ENCODE data around the gene JAKMIP2. TPM values are rescaled to one million over a fixed set of nuclear protein-coding genes. Genes with fewer than 3 reads are reported as not detected.

The JAKMIP2 gene
- total RNA-seq, 1 donor from 2014 or later: not detected

DNA sequence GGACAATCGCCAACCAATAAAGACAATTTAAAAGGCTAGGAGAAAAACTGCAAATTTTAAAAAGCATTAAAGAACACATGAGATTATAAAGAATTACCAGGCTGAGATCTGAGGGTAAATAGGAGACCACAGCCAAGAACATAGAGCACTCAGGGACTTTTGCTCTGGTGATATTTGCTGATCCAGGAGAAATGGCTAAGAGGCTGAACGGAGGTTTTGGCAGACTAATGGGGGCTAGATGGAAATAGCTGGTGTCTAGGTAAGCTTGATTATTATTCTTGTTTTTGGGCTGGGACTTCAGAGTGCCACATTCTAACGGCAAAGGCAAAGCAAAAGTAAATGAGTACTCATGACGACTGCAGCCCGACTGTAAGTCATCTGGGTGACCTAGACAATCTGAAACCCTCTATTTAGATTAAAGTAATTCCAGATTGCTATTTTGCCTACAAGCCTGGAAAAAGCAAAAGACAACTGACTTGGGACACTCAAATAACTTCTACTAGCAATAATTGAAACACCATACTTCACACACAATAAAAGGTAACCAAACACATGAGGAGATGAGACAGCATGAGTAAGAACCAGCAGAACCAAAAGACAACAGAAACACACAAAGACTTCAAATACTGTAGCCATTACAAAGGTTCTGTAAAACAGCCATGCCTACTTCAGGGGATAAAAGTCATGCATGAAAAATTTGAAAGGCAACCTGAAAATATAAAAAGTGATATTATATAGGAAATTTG lies 68.8 kb downstream of the JAKMIP2 start:
- DNase-seq (ENCODE audit: low read depth): no peak
- no peaks in the 10 kb centered on the region for H3K27me3 ChIP-seq (ENCODE audit: control insufficient read depth, insufficient read depth, low read length)
- FAIRE-seq: no peak
- TF ChIP-seq, protein P1, sequence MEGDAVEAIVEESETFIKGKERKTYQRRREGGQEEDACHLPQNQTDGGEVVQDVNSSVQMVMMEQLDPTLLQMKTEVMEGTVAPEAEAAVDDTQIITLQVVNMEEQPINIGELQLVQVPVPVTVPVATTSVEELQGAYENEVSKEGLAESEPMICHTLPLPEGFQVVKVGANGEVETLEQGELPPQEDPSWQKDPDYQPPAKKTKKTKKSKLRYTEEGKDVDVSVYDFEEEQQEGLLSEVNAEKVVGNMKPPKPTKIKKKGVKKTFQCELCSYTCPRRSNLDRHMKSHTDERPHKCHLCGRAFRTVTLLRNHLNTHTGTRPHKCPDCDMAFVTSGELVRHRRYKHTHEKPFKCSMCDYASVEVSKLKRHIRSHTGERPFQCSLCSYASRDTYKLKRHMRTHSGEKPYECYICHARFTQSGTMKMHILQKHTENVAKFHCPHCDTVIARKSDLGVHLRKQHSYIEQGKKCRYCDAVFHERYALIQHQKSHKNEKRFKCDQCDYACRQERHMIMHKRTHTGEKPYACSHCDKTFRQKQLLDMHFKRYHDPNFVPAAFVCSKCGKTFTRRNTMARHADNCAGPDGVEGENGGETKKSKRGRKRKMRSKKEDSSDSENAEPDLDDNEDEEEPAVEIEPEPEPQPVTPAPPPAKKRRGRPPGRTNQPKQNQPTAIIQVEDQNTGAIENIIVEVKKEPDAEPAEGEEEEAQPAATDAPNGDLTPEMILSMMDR (IDR thresholded peaks at IDR 0.05; ENCODE audit: insufficient read depth, low read length, severe bottlenecking): no peak
- H3K4me3 ChIP-seq (ENCODE audit: low read depth, low read length): no peak overlapping the region
- H3K36me3 ChIP-seq (ENCODE audit: control insufficient read depth, insufficient read depth, low read length): no peaks in the 10 kb centered on the region

DNA sequence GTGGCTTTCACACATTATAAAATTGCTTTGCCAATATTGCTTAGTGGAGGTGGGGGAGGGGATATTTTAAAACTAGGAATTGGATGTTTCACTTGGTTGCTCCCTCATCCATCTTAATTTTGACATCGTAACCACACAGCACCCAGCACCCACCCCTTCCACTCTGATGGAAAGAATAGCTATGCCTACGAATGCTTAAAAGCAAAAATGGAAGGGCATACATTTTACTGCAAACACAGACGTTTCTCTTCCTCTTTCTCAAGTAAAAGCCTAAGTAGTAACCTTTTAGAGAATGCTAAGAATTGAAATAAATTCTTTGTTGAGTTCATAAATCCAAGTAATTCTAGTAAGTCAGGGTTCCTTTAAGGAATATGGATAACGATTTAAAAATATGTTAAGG lies 69.9 kb downstream of the JAKMIP2 start:
- Histone ChIP-seq H3K27me3 (ENCODE audit: control insufficient read depth, insufficient read depth, low read length) (no peaks in the 10 kb centered on the region), H3K4me3 (ENCODE audit: low read depth, low read length) (no peak overlapping the region), H3K36me3 (ENCODE audit: control insufficient read depth, insufficient read depth, low read length) (no peaks in the 10 kb centered on the region)
- no peak for FAIRE-seq
- DNase-seq (ENCODE audit: low read depth): no peak
- TF ChIP-seq, protein P1 (IDR thresholded peaks at IDR 0.05; ENCODE audit: insufficient read depth, low read length, severe bottlenecking): no peak

DNA sequence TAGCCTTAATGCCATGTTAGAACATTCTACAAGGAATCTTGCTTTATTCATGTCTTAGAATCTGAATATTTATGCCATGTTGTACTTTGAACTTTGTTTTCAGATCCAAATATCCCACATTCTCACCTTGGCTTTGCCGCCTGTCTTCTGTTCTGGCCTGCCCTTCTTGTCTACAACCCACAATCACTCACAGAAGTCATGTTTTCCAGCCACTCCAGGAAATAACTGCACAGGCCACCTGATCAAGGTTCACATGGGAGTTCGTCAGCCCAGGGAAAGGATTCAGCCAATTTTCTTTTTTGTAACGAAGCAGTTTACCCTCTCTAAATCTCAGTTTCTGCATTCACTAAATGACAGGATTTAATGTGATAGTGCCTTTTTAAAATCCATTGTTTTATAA lies 70.5 kb downstream of the JAKMIP2 start:
- Histone ChIP-seq H3K36me3 (ENCODE audit: control insufficient read depth, insufficient read depth, low read length) (no peaks in the 10 kb centered on the region), H3K27me3 (ENCODE audit: control insufficient read depth, insufficient read depth, low read length) (no peaks in the 10 kb centered on the region), H3K4me3 (ENCODE audit: low read depth, low read length) (no peak overlapping the region)
- no peak for FAIRE-seq
- TF ChIP-seq, protein P1 (IDR thresholded peaks at IDR 0.05; ENCODE audit: insufficient read depth, low read length, severe bottlenecking): no peak
- no peak for DNase-seq (ENCODE audit: low read depth)

DNA sequence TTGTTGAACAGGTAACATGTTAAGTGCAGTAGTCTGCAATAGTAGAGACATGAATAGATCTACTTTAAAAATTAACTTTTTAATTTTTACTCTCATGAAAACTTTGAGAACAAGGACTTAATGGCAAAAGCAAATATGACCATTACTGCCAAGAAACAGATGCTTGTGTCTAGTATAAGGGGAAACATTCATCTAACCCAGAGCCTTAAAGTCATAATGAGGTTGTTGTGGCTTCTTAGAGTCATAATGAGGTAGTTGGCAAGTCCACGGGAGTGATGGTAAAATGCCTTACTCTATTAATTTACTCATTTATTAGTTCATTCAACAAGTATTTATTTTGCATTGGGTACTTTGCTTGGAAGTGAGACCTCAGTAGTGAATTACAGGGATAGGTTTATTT lies 71.5 kb downstream of the JAKMIP2 start:
- FAIRE-seq: no peak
- Histone ChIP-seq H3K36me3 (ENCODE audit: control insufficient read depth, insufficient read depth, low read length) (no peaks in the 10 kb centered on the region), H3K4me3 (ENCODE audit: low read depth, low read length) (no peak overlapping the region), H3K27me3 (ENCODE audit: control insufficient read depth, insufficient read depth, low read length) (no peaks in the 10 kb centered on the region)
- no peak for DNase-seq (ENCODE audit: low read depth)
- TF ChIP-seq, protein P1 (IDR thresholded peaks at IDR 0.05; ENCODE audit: insufficient read depth, low read length, severe bottlenecking): no peak

DNA sequence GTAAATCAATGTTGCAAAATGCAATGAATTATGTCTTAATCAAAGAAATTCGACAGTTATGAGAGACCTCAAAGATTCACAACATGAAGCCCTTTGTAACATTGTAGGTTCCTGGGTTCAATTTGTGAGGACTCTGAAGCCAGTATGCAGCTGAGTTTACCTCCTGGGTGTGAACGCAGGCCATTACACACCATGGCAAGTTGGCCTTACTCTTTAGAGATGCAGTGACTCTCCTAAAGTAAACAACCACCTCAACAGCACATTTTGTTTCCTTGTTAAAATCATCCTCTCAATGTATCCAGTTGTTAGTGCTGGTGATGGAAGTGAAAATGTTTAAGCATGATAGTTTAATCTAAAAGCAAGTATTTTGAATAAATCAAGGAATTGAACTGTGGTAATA lies 73.8 kb downstream of the JAKMIP2 start:
- Histone ChIP-seq H3K4me3 (ENCODE audit: low read depth, low read length) (no peak overlapping the region), H3K27me3 (ENCODE audit: control insufficient read depth, insufficient read depth, low read length) (no peaks in the 10 kb centered on the region), H3K36me3 (ENCODE audit: control insufficient read depth, insufficient read depth, low read length) (no peaks in the 10 kb centered on the region)
- TF ChIP-seq, protein P1 (IDR thresholded peaks at IDR 0.05; ENCODE audit: insufficient read depth, low read length, severe bottlenecking): no peak
- FAIRE-seq (no peak), DNase-seq (ENCODE audit: low read depth) (no peak)

DNA sequence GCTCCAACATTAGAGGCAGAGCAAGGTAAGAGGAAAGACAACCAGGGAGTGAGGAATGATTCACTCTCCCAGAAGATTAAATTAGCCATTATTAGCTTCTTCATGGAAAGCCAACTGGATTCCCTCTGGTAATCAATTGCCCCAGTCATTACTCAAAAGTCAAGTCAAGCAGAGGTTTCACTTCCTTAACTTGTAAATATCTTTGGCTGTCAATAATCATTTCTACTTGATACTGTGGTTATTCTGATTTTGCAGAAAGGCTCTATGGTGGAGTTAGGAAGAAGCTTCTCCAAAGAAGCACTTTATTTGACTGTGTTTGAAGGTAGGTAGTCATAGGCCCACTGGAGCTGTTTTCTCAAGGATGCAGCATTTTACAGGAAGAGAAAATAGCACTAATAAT lies 78.0 kb downstream of the JAKMIP2 start:
- FAIRE-seq (no peak), DNase-seq (ENCODE audit: low read depth) (no peak)
- Histone ChIP-seq H3K27me3 (ENCODE audit: control insufficient read depth, insufficient read depth, low read length) (no peaks in the 10 kb centered on the region), H3K36me3 (ENCODE audit: control insufficient read depth, insufficient read depth, low read length) (no peaks in the 10 kb centered on the region), H3K4me3 (ENCODE audit: low read depth, low read length) (no peak overlapping the region)
- TF ChIP-seq, protein P1 (IDR thresholded peaks at IDR 0.05; ENCODE audit: insufficient read depth, low read length, severe bottlenecking): no peak

Measured in bronchial epithelial cell (primary cell).